ENCODE data around the gene GZF1.

GRCh38 chr20:23315099-23315498 is 46.9 kb upstream of the GZF1 start:
- TF ChIP-seq EZH2 (IDR thresholded peaks at IDR 0.05; ENCODE audit: insufficient read depth, poor library complexity, severe bottlenecking) = no peak
- TF ChIP-seq EZH2phosphoT487 (IDR thresholded peaks at IDR 0.05; ENCODE audit: insufficient read depth, low read depth) = no peak

Measured in GM23248 (cell line).